A204.1 (cell line): ENCODE measurements around the gene FAM222A.

ENCODE experiments used
- FAIRE-seq: peaks from 2 replicates; lab custom pipeline; 2012; peaks lifted over from hg19 to GRCh38; lab: Jason Lieb, UNC

Gene FAM222A

GRCh38 chr12:109710747-109711595 is 2.7 kb upstream of the FAM222A start:
- FAIRE-seq, result no peak

- no peak for FAIRE-seq
Observed at GRCh38 chr12:109711596-109712461, 1.8 kb upstream of the FAM222A start.

DNA sequence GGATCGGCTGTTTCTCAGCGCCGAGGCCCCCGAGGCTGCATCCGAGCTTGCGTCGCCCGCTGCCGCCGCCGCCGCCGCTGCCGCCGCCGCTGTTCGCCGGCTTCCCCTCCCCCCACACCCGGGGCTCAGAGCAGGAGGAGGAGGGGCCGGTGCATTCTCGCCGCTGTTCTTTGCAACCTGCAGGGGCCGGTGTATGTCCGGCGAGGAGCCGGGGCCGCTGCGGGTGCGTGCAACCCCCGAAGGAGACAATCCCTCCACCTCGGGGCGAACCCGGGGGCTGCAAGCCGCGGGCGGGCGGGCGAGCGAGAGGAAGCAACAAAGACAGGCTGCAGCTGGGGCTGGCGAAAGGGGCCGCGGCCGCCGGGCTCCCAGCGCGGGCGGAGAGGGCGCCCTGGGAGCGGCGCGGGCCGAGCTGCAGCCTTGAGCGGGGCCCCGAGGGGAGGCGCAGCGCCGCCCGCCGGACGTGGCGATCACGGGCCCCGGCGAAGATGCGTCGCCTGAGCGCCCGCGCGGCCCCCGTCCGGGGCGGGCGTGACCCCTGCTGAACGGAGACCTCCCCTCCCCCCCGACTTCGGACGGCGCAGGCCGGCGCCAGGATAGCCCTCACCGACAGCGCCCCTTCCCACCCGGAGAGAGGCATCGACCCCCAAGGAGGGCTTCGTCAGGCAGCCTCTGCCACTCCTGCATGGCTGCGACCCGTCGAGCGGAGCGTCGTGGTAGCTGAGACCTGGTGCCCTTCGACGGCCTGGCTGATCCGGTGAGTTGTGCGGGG is 702 bp downstream of the FAM222A start:
- no peak for FAIRE-seq

DNA sequence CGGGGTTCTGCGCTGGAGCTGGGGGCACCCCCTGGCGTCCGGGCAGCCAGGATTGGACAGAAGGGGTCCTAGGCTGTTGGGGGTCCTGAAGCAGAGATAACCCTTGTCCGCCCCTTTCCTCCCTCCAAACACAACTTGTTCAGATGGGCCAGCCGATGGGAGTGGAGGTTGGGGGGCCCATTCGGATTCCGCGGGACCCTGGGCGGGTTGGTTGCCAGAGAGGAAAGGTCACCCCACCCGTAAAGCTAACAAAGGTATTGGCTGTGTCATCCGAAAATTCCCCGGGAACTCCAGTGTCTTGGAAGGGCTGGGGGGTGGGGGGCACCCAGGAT is 1.3 kb downstream of the FAM222A start:
- no peak for FAIRE-seq

DNA sequence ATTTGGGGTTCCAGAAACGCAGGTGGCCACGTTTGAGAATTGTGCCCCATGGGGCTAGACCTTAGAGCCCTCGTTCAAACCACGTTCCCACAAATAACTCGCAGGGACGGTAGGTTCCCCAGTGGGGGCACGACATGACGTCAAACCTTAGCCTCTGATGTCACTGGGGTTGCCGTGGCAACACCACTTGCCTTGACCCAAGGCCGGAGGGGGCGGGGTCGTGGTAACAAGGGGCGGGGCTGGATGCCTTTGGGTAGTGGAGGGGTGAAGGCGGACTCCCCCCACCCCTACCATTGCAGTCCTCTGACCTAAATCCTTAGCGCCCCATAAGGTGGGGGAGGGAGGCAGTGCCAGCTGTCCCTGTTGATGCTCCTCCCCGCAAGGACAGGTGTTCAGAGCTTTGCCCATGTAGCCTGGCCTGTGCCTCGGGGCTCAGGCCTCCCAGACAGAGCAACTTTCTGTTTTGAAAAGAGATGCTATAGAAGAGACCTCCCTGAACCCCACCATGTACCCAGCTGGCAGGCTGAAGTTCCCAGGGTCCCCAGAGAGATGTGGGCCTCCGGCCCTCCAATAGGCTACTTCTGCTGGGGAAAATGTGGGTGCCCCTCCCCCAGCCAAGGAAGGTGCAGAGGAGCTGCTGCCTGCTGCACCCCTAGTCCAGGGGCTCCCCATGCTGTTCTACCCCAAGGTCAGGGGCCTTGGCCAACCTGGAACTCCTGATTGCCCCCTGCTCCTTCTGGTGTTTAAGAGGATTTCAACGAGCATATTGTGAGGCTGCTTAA is 1.9 kb downstream of the FAM222A start:
- no peak for FAIRE-seq

GRCh38 chr12:109716092-109716479 is 2.5 kb downstream of the FAM222A start:
- no peak for FAIRE-seq

DNA sequence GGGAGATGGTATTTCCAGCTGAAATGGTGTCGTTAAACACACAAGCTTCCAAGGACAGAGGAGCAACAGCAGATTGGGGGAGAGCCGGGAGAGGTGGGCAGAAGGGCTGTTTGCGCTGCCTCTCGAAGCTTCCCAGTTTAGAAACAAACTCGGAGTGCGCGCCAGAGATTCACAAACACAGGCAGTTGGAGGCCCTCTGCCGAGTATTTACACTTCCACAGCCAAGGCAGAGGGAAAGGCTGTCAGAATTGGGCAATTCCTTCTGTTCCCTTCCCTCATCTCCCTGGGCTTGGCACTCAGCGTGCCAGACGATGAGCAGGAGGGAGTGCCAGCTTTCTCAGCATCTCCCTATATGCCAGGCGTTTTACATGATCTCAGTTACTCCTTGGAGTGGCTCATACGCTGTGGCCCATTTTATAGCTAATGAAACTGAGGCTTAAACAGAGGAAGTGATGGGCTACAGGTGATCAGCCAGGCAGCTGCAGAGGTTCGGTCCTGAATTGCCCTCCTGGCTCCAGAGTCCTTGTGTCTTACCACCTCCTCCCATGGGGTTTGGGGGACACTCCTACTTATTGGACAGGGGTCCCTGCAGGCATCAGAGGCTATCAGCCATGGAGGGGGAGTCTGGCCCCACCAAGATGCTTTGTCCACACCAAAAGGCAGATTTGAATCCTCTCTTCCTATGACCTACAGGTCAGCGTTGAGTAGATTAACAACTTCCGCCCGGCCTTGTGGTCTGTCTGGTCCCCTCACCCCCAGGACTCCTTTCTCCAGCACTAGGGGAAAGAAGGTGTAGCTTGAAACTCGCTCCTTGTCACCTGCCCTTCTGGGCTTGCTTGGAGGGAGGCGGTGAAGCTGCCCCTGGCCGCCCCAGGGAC is 3.1 kb downstream of the FAM222A start:
- no peak for FAIRE-seq

DNA sequence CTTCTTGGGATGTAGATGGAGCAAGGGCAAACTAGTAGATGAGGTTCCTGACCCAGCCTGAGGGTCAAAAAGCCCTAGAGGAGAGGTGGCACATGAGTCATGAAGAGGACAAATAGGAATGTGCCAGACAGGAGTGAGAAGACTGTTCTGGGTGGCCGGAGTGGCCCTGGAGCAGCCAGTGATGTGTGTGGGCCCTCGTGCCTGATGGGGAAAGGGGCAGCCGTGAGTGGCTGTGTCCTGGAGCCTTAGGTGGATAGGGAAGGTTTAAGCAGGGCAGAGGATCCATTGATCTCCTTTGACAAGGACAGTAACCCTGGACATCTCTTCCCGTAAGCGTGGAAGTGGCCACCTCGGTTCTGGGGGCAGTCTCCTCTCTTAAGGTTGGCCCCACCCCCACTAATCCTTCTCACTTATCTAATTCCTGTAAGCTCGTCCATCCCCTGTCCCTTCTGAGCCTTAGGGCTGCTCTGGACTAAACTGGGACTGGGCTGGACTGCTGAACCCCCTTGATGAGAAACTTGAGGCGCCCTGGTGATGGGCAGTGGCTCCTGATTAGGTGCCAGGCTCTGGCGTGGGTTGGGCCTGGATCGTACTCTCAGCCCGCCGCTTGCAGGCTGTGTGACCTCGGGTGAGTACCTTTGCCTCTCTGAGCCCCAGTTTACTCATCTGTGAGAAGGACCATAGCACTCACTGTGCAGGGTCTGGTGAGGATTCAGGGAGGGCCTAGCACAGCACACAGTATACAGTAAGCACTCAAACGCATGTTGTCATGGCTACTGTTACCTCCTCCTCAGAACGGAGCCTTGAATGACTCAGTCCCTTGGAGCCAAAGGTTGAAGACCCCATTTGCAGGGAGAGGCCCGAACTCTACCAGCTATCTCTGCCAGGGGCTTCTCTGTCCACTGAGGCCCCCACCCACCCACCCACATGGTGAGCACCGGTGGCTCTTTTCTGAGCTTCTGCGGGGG is 4.0 kb downstream of the FAM222A start:
- no peak for FAIRE-seq

DNA sequence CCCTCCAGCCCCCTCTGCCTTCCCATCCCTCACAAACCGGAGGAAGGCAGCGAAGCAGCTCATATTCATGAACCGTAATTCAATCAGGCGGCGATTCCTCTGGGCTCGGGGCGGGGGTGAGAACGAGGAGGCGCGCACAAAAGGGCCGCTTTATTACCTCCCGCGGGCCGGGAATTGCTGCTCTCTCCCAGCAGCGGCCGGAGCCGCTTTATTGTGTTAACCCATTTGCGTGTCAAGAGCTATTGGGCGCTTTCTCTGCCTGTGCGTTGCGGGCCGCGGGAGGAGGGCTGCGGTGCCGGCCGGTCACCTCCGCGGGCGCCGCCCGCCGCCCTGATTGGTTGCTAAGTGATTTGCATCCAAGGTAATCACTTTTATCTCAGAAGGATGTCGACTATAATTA is 4.8 kb downstream of the FAM222A start:
- FAIRE-seq, result no peak

- FAIRE-seq, result no peak
Observed at GRCh38 chr12:109719123-109720022, 5.7 kb downstream of the FAM222A start.

DNA sequence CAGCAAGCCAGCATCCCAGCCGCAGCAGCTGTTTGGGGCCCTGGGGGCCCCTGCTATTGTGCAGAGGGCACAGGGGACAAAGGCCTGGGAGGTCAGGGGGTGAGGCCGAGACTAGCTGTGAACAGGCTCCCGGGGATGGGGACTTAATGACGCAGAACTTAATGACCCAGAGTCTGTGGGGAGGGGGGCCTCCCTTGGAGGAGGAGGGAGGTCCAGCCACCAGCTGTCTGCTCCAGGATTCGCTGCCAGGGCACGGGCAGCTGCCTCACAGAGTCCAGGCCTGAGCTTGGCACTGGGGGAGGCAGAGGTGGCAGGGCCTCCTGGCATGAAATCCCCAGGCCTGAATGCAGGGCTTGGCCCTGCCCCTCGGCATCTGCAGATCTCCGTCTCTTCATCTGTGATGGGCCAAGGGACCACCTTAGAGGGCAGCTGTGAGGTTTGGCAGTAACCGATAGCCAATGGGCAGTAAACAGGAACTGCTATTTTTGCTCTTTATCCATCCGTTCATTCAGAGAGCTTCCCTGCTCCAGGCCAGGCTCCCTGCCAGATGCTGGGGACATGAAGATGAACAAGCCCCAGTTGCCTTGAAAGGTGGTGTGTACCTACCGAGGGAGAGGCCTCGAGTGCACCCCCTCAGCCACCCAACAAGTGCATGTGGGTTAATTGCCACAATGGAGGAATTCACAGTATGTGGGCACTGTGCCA is 6.7 kb downstream of the FAM222A start:
- no peak for FAIRE-seq

DNA sequence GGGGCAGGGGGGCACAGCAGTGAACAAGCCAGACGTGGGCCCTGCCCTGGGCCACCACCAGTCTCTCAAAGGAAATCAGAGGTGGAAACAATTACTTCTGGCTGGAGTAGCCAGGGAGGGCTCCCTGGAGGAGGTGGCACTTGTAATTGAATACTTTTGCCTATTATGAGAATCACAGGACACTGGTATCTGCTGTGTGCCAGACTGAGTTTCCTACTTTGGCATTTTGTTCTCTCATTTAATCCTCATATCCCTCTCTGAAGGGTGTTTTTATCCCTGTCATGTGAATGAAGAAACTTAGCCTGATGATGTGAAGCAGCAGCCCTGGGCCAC is 7.2 kb downstream of the FAM222A start:
- no peak for FAIRE-seq

- FAIRE-seq, result no peak
Observed at GRCh38 chr12:109721276-109721675, 7.7 kb downstream of the FAM222A start.

DNA sequence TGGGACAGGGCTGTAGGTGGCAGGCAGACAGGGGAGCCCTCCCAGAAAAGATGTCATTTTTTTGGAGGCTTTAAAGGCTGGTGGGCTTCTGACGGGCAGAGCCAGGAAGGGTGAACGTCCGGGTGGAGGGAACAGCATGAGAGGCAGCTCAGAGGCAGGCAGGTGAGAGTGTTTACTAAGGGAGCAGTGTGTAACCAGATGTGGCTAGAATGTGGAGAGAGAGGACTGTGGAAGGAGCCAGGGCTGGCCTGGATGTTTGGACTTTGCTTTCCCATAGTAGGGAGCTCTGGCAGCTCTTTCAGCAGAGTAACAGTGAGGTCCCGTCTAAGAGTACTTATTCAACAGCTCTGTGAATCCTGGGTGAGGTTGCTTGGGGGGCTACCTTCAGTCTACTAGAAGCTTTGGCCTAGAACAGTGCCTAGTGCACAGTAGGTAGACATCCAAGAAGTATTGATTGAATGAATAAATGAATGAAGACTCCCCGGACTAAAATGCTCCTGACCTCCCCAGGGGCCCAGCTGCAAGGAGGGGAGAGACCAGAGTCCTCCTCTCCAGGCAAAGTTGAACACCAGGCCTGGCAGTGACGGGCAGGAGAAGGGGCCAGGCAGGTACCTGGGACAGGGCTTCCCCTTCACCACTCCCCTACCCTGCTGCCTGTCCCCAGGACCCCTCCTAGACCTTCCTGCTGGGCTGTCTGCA is 8.5 kb downstream of the FAM222A start:
- FAIRE-seq, result no peak

DNA sequence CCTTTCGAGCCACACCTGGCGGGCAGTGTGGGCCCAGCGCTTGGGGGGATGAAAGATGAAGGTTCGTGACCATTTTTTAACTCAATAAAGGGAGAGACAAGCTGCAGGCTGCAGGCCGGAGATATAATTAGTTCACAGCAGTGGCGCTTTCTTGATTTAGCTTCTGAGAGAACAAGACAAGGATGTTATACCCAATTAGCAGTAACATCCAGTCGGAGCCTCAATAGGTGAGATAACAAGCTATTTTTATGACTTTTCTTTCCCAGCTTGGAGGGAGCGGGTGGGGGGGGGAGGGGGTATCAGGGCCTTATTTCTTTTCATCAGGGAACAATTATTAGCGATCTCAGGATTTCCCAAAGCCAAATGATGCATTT is 9.1 kb downstream of the FAM222A start:
- no peak for FAIRE-seq

- FAIRE-seq, result no peak
Observed at GRCh38 chr12:109723311-109723881, 9.8 kb downstream of the FAM222A start.

DNA sequence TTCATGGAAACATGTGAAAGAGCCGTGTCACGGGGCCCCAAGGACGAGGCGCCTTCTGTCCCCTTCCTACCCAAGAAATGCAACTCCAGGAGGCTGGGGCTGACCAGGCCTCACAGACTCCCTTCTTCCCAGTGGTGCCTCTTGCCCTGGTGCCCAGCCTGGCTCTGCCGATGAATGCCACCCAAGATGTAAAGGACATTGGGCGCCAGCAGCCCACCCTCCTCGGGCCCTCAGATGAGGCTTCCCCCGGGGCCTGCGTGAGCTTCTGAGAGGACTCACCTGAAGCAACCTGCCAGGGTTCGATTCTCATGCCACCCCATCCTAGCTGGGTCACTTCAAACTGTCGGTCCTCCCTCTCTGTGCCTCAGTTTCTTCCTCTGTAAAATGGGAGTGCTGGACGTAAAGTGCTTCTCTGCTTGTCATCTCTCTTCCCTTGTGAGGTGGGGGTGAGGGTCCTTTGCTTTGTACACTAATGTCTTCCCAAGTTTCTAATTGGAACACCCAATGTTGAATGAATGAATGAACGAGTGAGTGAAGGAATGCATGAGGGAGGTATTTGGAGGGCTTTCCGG is 10.8 kb downstream of the FAM222A start:
- no peak for FAIRE-seq
